NCI-H1092 treated with DMSO at 0.1 percent for 48 hours (cell line): ENCODE measurements around the gene ARHGAP4.

ENCODE experiments used
- DNase-seq: peaks from one replicate; lab custom pipeline; 2025; lab: John Stamatoyannopoulos, UW

Gene ARHGAP4

DNA sequence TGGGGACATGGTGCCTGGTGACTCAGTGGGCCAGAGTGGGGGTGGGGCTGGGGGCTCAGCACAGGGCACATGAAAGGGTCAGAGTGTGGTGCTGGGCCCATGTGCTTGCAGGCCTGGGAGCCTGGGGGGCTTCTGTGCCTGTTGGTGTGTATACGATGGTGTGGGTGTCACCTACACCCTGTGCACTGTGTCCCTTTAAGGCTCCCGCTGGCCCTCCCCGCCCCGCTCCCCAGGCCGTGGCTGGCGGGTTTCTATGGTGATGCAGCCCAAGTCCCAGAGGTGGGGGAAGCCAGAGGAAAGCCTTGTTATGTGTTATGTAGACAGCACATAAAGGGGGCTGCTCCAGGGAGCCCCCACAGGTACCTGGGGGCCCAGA is 45.6 kb downstream of the ARHGAP4 start:
- DNase-seq: no peak

DNA sequence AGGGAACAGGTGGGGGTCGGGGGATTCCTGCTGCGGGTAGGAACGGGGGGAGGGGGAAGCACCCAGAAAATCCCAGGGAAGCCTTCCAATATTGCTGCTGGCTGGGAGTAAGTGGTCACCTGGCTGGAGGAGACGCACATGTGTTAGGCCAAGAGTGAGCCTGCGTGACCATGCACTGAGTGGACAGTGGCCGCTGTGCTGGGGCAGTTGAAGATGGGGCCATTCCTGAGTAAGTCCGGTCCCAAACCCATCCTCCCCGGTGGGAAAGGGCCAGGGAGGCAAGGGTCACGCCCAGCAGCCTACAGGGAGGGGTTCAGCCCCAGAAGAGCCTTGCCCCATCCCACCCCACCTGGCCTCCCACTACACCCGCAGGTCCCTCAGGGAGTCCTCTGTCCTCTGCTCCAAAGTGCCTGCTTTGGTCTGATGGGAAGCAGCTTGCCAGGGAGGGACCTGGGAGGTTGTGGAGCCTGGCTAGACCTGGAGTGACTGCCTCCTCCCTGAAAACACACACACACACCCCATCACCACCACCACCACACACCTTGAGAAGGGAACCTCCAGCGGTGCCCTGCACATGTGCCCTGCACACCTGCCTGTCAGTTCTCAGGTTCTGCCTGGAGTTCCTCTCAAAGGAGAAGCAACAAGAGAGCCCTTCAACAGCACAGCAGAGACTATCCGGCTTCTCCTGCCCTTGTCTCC is 46.2 kb downstream of the ARHGAP4 start:
- DNase-seq: no peak

DNA sequence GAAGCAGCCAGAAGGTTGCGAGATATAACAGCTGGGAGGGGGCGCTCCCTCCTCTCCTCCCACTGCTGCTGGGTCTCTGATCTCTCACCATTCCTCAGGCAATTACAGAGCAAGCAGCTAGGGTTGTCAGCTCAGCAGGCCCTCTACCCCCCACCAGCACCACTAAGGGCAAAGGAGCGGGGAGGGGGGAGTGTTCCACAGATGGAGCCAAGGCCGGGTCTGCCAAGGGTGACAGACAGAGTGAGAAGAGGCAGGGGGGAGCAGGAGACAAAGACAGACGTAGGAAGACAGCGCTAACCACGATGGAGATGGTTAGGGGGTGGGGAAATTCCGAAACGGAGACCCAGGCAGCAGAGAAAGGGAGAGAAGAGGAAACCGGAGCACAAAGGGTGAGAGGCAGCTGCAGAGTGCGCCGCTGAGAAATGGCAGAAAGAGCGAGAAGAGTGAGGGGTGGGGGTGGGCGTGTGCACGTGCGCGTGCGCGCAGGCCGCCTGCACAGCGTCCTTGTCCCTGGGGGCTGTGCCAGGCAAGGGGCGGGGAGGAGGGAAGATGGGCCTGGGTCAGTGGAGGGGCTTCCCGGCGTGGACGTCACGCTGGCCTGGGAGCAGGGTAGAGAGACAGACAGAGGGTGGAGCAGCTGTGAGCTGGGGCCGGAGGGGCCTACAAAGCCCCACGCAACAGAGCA is 47.0 kb downstream of the ARHGAP4 start:
- peak; percentile 91 for DNase-seq

DNA sequence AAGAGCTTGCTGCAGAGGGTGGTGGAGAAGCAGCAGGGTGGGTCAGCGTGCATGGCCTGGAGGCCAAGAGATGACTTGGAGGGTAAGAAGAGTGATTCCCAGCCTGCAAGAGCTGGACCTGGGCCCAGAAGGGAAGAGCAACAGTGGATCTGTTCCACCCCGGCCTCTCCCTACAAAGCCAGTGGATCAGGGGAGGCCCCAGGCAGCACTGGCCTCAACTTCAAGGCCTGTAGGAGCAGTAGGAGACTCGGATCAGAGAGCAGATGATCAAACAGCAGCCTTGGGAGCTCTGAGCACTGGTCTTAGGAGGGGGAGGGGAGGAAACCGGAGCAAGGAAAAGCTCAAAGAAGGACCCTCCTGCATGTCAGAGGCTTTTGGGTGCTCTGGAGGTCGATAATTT is 47.7 kb downstream of the ARHGAP4 start:
- DNase-seq: no peak

DNA sequence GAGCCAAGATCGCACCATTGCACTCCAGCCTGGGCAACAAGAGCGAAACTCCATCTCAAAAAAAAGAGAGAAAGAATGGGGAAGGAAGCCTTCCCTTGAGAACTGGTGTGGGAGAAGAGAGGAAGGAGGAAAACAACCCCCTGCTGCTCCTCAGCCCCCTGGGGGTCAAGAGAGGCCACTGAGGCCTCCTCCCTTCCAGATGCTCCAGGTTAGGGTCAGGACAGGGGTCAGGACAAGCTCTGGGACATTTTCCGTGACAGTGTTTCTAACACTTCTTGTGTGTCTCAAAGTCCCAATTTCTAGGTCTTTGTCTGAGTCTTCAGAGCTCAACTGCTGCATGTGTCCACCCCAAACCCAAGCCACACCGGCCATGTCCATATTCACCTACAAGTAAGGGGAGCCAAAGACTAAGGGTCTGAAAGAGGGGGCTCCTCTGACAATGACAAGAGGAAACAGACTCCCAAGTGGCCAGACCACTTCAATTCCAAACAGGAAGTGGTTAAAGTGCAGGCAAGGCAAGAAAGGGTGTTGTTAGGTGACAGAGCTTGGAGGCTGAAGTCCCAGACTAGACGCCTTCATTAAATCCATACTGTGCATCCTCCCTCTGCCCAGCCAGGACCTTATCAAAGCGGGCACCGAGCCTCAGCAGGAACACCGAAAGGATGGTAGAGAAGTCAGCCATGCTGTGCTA is 48.3 kb downstream of the ARHGAP4 start:
- no peak for DNase-seq

DNA sequence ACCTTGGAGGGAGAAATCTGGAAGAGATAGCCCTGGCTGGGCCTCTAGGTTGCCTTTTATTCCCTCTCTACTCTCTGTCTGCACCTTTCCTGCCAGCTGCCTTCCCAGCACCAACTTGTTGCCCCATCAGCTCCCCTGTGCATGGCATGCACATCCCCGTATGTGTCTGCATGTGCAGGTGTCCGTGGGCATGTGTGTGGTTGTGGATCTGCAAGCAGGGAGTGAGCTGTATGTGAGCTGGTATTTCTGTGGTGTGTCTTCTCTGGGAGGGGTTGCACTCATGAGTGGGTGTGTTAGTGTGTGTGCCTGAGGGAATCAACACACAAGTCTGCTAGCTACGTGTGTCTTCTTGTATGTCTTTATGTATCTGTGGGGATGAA is 50.0 kb downstream of the ARHGAP4 start:
- DNase-seq: no peak

DNA sequence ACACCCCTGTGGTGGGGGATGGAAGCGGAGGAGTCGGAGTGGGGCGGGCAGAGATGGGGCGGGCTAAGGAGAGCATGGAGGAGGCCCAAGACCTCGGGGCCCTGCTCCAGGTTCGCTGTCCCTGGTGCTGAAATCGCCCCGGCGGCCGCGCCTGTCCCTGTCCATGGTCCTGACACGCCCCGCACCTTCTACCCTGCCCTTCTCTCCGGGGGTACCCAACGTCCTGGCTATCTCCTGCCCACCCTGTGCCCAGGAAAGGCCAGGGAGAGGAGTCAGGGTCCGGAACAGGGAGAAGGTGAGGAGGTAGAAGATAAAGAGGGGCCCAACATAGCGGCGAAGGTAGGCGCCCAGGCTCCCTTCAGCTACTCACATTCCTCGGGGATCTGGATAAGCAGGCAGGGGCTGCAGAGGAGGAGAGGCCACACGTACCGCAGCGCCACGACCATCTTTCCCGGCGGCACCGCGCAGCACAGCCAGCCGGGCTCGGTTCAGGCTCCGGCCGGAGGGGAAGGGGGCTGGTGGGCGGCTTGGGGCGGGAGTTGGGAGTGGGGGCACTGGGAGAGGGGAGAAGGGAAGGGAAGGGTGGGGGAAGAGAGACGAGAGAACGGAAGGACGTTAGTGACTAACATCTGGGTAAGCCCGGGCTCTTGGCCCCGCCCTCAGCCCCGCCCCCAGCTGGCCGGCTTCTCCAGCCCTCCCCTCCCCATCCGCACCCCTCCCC is 50.5 kb downstream of the ARHGAP4 start:
- no peak for DNase-seq

DNA sequence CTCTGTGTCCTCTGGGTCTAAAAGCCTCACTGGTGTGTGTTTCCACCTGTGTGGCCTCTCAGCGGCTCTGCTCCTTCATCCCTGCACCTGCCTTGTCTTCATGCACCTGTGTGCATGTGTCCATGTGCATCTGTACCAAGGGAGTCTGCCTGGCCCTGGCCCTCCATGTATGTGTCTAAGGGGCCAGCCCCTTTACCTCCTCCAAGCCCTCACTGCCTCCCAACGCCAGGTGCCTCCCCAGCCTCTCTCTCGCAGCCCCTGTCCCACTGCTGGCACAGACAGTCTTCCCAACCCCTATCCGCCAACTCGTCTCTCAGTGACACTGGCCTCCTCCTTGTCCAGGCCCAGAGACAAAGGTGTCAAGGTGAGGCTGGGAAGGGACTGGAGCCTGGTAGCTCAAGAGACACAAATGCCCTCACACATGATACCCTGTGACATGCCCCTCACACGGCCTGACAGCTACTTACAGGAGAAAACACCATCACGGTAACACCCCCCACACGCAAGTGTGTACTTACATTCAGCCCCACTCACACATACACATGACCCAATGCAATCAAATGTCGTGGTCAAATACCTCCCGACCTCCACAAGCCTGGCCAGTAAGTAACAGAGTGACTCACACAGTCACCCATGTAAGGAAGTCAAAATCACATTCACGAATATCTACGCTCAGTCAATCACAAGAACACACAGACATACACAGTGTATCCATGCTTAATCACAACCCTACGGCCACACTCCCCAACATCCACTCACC is 51.5 kb downstream of the ARHGAP4 start:
- no peak for DNase-seq

DNA sequence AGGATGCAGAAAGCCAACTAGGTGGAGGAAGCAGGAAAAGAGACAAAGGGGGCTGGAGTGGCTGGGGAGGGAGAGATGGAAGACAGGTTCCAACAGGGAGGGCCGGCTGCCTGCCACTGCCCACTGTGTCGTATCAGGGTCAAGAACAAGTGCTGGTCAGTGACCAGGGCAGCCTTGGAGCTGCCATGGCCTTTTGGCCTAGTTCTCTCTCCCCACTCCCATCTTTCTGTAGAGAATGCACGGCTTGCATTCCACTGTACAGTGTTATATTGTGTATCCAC is 52.0 kb downstream of the ARHGAP4 start:
- DNase-seq: no peak

DNA sequence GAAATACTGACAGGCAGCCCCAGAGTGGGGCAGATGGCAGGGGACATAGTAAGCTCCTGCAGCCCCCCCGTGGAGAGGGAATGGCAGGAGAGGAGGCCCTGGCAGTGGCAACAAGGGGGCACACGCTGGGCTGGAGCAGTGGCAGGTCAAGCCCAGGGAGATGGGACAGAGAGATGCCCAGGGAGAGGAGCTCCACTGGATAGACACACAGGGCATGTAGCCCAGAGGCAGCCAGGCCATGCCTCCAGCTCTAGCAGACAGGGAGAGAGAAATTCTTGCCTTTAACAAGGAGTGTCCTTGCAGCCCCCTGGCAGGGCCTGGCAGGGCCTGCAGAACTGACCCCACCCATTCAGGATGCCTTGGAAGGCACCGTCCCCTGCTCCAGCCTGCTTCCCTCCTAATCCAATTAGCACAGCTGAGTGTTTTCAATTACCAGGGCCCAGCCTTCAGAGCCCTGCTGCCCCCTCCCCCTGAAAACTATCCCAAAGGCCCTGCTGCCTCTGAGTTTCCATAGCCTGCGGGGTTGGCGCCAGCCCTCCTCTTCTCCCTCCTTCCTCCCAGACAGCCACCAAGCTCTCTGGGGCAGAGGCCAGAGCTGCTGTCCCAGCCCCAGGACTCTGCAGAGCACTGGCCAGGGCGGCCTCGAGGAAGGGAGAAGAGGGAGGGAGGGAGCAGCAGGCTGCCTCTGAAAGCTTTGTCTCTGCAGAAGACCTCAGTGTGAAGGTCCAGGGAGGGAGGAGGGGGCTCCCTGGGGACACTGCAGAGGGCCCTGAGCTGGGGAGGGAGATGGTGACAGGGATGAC is 52.6 kb downstream of the ARHGAP4 start:
- DNase-seq: no peak

DNA sequence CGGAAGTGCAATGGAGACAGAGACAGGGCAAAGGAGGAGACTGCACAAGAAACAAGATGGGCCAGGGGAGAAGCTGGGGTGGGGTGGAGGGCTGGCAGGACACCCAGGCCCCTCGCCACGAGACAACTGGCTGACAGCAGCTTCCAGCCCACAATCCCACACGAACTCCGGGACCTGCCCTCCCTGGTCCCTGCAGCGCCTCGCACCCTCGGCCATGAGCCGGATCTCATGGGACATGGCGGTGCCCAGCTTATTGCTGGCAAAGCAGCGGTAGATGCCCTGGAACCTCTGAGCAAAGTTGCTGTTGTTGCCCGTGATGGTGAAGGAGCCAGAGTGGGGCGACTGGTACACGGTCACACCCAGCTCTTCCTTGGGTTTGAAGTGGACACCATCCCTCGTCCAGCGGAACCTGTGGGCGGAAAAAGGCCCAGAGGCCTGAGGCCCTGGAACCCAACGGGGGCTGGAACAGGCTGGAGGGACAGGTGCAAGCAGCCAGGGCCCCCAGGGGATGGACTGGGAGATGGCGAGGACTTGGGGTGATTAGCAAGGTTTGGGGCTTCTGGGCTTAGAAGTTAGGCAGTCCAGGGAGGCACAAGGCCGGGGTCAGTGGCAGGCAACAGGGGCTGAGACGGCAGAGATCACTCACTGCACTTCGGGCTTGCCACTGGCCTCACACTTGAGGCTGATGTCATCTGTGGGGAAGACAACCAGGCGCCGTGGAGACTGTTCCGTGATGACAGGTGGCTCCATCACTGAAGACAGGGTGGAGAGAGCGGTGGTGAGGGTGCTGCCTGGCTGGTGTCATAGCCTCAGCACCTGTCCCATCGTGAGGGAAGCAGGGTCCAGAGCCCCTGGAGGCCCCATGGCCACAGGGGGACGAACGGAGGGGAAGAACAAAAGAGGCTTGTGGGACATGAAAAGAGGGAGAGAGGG is 53.9 kb downstream of the ARHGAP4 start:
- DNase-seq: no peak

DNA sequence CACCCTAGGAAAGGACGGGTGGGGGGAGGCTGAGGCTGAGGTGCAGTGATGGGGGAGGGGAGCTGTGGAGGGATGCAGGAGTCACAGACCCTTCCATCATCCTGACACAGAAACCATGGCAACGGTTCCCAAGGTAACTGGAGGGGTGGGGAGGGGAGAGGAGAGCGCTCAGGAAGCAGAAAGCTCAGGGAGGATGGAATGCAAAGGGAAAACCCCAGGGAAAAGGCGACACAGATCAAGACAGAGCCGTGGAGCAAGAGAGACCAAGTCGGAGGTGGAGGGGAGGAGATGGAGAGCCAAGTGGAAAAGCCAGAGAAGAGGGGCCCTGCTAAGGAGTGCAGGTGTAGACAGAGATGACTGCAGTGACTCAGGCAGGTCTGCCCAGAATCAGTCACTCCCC is 54.6 kb downstream of the ARHGAP4 start:
- DNase-seq: no peak

DNA sequence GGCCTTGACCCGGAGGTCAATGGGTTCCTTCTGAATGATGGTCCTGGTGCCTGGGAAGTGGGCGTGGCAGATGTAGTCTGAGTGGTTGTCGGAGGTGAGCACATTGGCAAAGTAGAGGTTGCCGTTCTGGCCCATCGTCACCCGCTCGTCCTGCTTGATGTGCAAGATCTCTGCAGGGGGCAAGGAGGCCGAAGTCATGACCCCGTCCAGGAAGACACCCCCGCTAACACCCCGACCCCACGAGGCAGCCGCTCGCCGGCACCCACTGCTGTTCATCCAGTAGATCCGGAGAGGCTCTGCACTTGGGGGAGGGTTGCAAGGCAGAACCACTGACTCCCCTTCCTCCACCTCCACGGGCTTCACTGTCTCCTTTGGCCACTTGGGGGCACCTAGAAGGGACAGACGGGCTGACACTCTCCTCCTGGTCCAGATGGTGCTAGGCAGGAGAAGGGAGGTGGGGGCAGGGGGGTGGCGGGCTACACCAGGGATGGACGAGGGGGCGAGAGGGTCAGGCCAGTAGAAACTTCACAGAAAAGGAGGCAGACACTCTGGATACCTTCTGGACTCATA is 55.2 kb downstream of the ARHGAP4 start:
- DNase-seq: no peak

DNA sequence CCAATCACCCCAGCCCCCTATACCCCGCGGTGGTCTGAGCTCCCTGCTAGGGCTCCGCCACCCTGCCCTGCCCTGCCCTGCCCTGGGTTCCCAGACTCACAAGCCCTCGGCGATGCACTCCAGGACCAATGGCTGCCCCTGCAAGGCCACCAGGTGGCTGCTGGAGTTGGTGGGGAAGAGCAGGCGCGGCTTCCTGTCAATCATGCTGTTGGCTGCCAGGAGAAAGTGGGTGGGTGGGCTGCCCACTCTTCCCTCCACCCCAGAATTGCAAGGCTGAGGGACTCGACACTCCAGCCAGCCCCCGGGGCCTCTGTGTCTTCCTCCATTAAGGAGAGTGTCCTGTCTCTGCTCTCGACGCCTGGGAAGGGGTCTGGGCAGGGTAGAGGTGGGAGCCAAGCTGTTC is 55.8 kb downstream of the ARHGAP4 start:
- DNase-seq: no peak

DNA sequence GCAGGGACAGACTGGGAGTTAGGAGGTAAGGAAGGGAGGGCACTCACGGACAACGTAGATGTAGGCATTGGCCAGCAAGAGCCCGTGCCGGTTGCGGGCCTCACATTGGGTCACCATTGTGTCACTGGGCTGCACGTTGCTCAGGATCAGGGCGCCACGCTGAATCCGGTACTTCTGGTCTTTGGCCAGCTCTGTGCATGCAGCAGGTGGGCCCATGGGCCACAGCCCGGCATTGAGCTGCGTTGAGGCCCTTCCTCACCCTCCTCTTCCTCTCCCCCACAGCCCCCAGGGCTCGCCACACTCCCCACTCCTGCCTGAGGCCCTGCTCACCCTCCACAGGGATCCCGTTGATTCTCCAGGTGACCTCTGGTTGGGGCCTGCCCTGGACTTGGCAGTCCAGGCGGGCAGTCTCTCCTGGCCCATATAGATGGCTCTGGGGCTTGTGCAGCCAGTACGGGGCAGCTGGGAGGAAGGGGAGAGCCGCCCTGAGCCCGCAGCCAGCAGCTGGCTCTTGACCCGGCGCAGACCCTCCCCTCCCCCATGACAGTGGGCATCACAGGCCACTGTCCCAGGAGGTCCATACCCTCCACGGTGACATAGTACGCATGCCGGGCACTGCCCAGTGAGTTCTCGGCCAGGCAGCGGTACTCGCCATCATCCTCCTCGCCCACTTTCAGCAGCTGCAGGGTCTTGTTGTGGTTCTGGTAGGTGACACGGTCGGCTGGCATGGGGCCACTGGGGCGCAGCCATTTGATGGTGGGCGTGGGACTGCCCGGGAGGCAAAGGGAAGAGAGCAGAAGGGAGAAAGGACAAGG is 56.4 kb downstream of the ARHGAP4 start:
- DNase-seq: no peak

DNA sequence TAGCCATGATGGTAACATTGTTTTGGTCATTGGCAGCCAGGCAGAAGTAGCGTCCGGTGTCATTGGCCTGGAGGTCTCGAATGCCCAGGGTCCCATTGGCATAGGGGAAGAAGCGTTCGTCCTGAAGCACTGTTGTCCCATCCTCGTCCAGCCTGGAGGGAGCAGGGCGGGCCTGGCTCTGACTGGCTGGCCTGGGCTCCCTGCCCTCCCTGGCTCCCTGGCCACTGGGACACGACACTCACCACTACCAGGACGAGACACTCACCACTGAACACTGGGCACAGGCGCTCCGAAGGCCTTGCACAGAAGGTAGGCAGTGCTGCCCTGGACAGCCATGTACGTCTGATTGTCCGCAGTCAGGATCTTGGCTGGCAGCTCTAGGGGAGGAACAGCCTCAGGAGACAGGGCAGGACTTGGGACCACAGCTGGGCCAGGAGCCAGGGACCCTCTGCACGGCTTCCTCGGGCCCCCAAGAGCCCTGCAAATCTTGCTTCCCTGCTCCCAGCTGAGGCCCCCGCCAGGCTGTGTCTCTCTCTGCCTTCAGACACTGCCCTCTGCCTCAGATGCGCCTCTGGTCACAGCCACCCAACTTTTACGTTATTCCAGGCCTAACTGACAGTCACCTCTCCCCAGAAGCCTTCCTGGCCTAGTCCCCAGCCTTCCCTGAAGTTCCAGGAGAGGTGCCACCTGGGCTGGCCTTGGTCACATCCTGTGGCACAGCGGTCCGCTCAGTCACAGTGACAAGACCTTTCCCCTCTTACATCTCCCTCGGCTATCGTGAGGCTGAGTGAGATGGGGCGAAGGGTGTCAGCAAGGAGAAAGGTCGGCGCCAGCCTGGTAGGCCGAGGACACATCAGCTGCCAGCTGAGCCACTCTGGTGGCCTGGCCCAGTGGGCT is 57.2 kb downstream of the ARHGAP4 start:
- DNase-seq: no peak

DNA sequence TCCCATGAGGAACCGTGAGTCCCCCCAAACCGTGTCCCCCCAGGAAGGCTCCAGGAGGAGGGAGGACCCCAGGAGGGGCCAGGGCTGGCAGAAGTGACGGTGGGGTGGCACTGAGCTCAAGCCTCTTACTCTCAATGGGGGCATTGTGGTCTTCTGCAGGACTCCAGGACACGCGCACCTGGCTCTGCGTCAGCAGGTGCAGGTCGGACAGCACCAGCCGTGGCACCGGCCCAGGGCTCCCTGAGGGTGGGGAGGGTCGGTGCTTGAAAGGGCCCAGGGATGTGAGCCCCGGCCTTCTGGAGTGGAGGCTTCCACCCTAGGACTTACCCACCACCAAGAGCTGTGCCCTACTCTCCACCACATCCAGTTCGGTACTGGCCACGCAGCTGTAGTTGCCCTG is 58.4 kb downstream of the ARHGAP4 start:
- DNase-seq: no peak

DNA sequence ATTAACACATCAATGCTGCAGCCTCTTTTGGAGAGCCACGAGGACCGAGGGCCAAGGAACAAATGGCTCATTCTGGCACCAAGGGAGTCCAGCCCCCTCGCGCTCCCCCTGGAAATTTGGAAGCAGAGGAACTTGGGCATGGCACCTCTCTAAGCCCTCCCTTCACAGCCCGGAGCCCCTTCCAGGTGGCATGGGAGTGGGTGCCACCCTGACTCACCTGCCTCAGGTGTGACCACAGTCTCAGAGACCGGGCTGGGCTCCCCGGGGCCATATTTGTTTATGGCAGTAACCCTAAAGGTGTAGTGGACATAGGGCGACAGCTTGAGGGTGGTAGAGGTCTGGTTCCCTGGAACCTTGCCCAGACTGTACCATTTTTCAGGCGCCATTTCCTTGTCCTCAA is 58.9 kb downstream of the ARHGAP4 start:
- DNase-seq: no peak
